Caco-2 (cell line): ENCODE data around the gene TIFAB. TPM values are rescaled to one million over a fixed set of nuclear protein-coding genes. Genes with fewer than 3 reads are reported as not detected.

ENCODE experiments used
- BruUV-seq: library from RNA; stranded (reverse); fragments of 400-500 nt; replicated peaks from 2 replicates; lab custom pipeline; 2021; lab: Mats Ljungman, UMichigan
- CTCF ChIA-PET: fragments of 300-600 bp; sonication (Branson Sonifier 250); formaldehyde crosslinking; loops from one replicate; lab custom pipeline; 2022; ENCODE audit warnings: antibody characterized with exemption; lab: Charles Lee
- POLR2A ChIA-PET: fragments of 300-600 bp; sonication (Branson Sonifier 250); formaldehyde crosslinking; loops from one replicate; lab custom pipeline; 2022; ENCODE audit warnings: antibody characterized with exemption; lab: Charles Lee
- DNase-seq, 2 experiments: peaks; one replicate each; pipeline versions ENCODE4 v3.0.0 to v3.0.0-alpha.2; 2020 to 2022
- H3K27me3 ChIP-seq: replicated peaks from 2 replicates; pipeline ENCODE4 v1.6.0; 2011; ENCODE audit warnings: low read length; ENCODE audit not compliant: control insufficient read depth, insufficient read depth
- H3K36me3 ChIP-seq: 2 replicates; pipeline ENCODE4 v1.5.1; 2011; ENCODE audit warnings: low read length; ENCODE audit not compliant: control insufficient read depth, insufficient read depth
- H3K4me1 ChIP-seq: fragments of 250-450 bp; sonication (Bioruptor Pico); 2 replicates; pipeline ENCODE4 v1.5.1; 2020; ENCODE audit warnings: mild to moderate bottlenecking
- H3K4me3 ChIP-seq: 2 replicates; pipeline ENCODE4 v1.5.1; 2011; ENCODE audit warnings: low read depth, mild to moderate bottlenecking, control low read depth, low read length
- H3K9me3 ChIP-seq: fragments of 250-450 bp; sonication (Bioruptor Pico); 2 replicates; pipeline ENCODE4 v1.5.1; 2020; ENCODE audit warnings: mild to moderate bottlenecking, moderate library complexity
- H3K27ac Mint-ChIP-seq: one replicate; pipeline ENCODE4 v1.8.0; 2022; ENCODE audit warnings: mixed read lengths; ENCODE audit not compliant: unreplicated experiment
- H3K27me3 Mint-ChIP-seq: one replicate; pipeline ENCODE4 v1.8.0; 2022; ENCODE audit warnings: mixed read lengths; ENCODE audit not compliant: insufficient read depth, unreplicated experiment
- H3K36me3 Mint-ChIP-seq: one replicate; pipeline ENCODE4 v1.8.0; 2022; ENCODE audit warnings: mild to moderate bottlenecking, mixed read lengths; ENCODE audit not compliant: insufficient read depth, unreplicated experiment
- H3K4me1 Mint-ChIP-seq: one replicate; pipeline ENCODE4 v1.8.0; 2022; ENCODE audit warnings: low read depth, mixed read lengths; ENCODE audit not compliant: unreplicated experiment
- H3K4me3 Mint-ChIP-seq: one replicate; pipeline ENCODE4 v1.8.0; 2022; ENCODE audit warnings: mild to moderate bottlenecking, moderate library complexity, mixed read lengths; ENCODE audit not compliant: unreplicated experiment
- H3K9me3 Mint-ChIP-seq: one replicate; pipeline ENCODE4 v1.8.0; 2022; ENCODE audit warnings: mixed read lengths; ENCODE audit not compliant: unreplicated experiment
- CTCF ChIP-seq, 2 experiments: fragments of 200-600 bp in 1 of 2; IDR thresholded peaks; 1 replicate in 1 of 2; 2 replicates in 1 of 2; pipeline versions ENCODE4 v1.5.1 to v1.8.0; 2011 to 2022; ENCODE audit warnings: antibody characterized with exemption in 1 of 2, control low read depth in 1 of 2, inconsistent platforms in 1 of 2, low read depth in 1 of 2, low read length in 1 of 2, mild to moderate bottlenecking in 1 of 2, moderate library complexity in 1 of 2; ENCODE audit not compliant: insufficient read depth in 1 of 2, severe bottlenecking in 1 of 2, unreplicated experiment in 1 of 2
- intact Hi-C: fragments of 100-400 bp; cut with micrococcal nuclease; formaldehyde crosslinking; loops from one replicate; pipeline ENCODE4 v1.10.0; 2022; ENCODE audit not compliant: unreplicated experiment
- total RNA-seq: library from RNA; stranded (reverse); gene quantifications from 2 replicates; pipeline ENCODE4 v1.2.3, GENCODE V29; 2022

The TIFAB gene
- total RNA-seq, 1 experiment from 2014 or later, result not detected

- Histone ChIP-seq H3K4me1 (no peaks in the 10 kb centered on the region), H3K36me3 (no peaks in the 10 kb centered on the region)
- H3K4me3 Mint-ChIP-seq, result no peak overlapping the region
Measured at GRCh38 chr5:135451581-135452320, 400 bp downstream of the TIFAB start.

GRCh38 chr5:135450952-135451351, 1.2 kb downstream of the TIFAB start:
- H3K4me3 Mint-ChIP-seq, result no peak overlapping the region
- no peaks in the 10 kb centered on the region for H3K27me3 ChIP-seq

More at GRCh38 chr5:135451581-135452320, 400 bp downstream of the TIFAB start:
- intact Hi-C loops, result no loop called here
- Histone ChIP-seq H3K4me3 (no peak overlapping the region), H3K27me3 (no peaks in the 10 kb centered on the region), H3K9me3 (no peaks in the 10 kb centered on the region)
- Mint-ChIP-seq H3K27ac (no peak overlapping the region), H3K4me1 (no peaks in the 10 kb centered on the region), H3K27me3 (peaks cover 7% of the 10 kb centered on the region), H3K36me3 (no peaks in the 10 kb centered on the region), H3K9me3 (no peaks in the 10 kb centered on the region)
- peak in 1 of 2 experiments; percentile 16 for DNase-seq
- CTCF ChIA-PET, result no interaction called here
- BruUV-seq, result no TSS peak
- POLR2A ChIA-PET, result no interaction called here
- TF ChIP-seq CTCF (IDR thresholded peaks at IDR 0.05; ENCODE audit: insufficient read depth in 1 of 2, low read depth in 1 of 2, low read length in 1 of 2, severe bottlenecking in 1 of 2, unreplicated experiment in 1 of 2), result no peak

GRCh38 chr5:135450336-135450735, 1.8 kb downstream of the TIFAB start:
- H3K27me3 Mint-ChIP-seq, result peaks cover 7% of the 10 kb centered on the region
- H3K4me1 Mint-ChIP-seq, result no peaks in the 10 kb centered on the region
- TF ChIP-seq CTCF (IDR thresholded peaks at IDR 0.05; ENCODE audit: insufficient read depth in 1 of 2, low read depth in 1 of 2, low read length in 1 of 2, severe bottlenecking in 1 of 2, unreplicated experiment in 1 of 2), result no peak

More at GRCh38 chr5:135450952-135451351, 1.2 kb downstream of the TIFAB start:
- no TSS peak for BruUV-seq
- ChIA-PET CTCF (interaction anchor here (1.9 kb wide), 1 partner anchor 12 kb away, joined by 13 read pairs; no protein-coding TSS in a partner anchor), POLR2A (no interaction called here)
- no peak overlapping the region for H3K27ac Mint-ChIP-seq
- Histone ChIP-seq H3K4me3 (no peak overlapping the region), H3K9me3 (no peaks in the 10 kb centered on the region), H3K36me3 (no peaks in the 10 kb centered on the region), H3K4me1 (no peaks in the 10 kb centered on the region)
- H3K27me3 Mint-ChIP-seq, result peaks cover 7% of the 10 kb centered on the region
- H3K9me3 Mint-ChIP-seq, result no peaks in the 10 kb centered on the region
- no peak for DNase-seq
- H3K4me1 Mint-ChIP-seq, result no peaks in the 10 kb centered on the region
- no peaks in the 10 kb centered on the region for H3K36me3 Mint-ChIP-seq
- intact Hi-C loops, result no loop called here
- no peak for TF ChIP-seq CTCF (IDR thresholded peaks at IDR 0.05; ENCODE audit: insufficient read depth in 1 of 2, low read depth in 1 of 2, low read length in 1 of 2, severe bottlenecking in 1 of 2, unreplicated experiment in 1 of 2)

More at GRCh38 chr5:135450336-135450735, 1.8 kb downstream of the TIFAB start:
- DNase-seq, result no peak
- ChIA-PET POLR2A (no interaction called here), CTCF (interaction anchor here (1.9 kb wide), 1 partner anchor 12 kb away, joined by 13 read pairs; no protein-coding TSS in a partner anchor)
- H3K4me1 ChIP-seq, result no peaks in the 10 kb centered on the region
- Mint-ChIP-seq H3K4me3 (no peak overlapping the region), H3K27ac (no peak overlapping the region), H3K9me3 (no peaks in the 10 kb centered on the region), H3K36me3 (no peaks in the 10 kb centered on the region)
- no TSS peak for BruUV-seq
- intact Hi-C loops, result no loop called here
- H3K4me3 ChIP-seq, result no peak overlapping the region
- H3K36me3 ChIP-seq, result no peaks in the 10 kb centered on the region
- H3K27me3 ChIP-seq, result no peaks in the 10 kb centered on the region
- no peaks in the 10 kb centered on the region for H3K9me3 ChIP-seq
